SH-SY5Y (cell line): ENCODE results near the gene NACC2.

ENCODE experiments used
- GATA2 ChIP-seq: IDR thresholded peaks from 2 replicates; pipeline ENCODE4 v1.6.1; 2011; ENCODE audit warnings: mild to moderate bottlenecking, low read depth, low read length
- GATA3 ChIP-seq: IDR thresholded peaks from 2 replicates; pipeline ENCODE4 v1.6.1; 2011; ENCODE audit warnings: low read depth, mild to moderate bottlenecking, low read length, moderate library complexity

DNA sequence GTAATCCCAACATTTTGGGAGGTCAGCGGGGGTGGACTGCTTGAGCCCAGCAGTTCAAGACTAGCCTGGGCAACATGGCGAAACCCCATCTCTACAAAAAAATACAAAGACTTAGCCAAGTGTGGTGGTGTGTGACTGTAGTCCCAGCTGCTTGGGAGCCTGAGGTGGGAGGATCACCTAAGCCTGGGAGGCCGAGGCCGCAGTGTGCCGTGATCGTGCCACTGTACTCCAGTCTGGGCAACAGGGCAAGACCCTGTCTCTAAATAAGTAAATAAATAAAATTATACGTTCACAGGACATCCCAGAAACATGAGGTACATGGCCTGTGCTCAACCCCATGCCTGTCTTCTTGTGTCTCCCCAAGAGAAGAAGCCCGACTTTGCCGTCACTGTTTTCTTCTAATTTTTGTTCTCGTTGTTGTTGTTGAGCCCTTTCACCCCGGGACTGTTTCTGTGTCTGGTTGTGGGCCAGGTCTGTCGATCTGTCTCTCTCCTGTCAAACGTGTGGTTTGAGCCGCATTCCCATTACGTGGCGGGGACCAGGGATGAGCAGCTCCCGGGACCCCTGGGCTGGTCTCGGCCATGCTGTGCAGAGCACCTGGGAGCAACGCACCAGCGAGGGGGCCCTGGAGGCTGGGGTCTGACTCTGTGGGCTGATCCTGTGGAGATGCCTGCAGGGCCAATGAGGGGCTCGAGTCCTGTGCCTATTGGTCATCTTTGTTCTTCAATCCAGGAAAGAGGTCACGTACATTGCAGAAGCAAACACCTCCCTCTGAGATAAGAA is 32.2 kb downstream of the NACC2 start:
- TF ChIP-seq GATA2 (no peak), GATA3 (no peak)
